Measurements from ENCODE around the gene ANKRD7.

Gene ANKRD7

DNA sequence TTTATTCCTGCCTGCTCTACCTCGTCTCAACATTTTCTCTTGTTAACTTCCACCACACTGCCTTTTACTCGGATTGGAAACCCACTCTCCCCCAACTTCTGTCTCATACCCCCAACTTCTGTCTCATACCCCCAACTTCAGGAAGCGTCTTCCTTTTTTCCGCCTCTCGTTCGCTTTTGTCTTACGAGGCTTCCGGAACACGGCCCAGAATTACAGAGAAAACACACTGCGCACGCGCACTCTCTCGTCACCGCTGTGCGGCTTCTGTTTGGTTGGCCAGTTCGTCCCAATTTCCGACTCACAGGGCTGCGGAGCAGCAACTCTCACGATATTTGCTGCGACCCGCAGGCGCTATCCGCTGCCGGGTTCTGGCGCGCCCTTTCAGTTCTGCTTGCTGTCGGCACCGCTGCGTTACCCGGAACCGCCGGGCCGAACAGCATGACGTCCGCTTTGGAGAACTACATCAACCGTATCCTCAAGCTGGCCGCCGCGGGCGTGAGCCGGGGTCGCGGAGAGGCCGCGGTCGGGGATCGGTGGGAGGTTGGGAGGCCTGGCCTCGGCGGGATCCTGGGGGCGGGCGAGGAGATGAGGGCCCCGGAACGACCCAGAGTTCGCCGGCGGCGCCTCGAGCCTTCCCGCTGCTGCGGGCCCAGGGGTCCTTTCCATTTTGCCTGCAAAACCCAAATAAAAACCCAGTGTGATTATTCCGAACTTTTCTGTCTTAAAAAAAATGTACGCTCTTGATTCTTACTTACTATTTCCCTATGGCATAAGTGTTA is 40.5 kb upstream of the ANKRD7 start, which contains the start of gene LSM8:
Gene LSM8 (plus strand): TSS at position 379 of the 779 bp plus-strand sequence. CDS start 60 bp downstream, at position 439.
- Mint-ChIP-seq H3K4me3 (peak within 1 kb of the TSS; percentile 99), H3K4me1 (peaks cover 35% of the 10 kb centered on the region), H3K36me3 (ENCODE audit: low read depth) (peaks cover 39% of the 10 kb centered on the region), H3K9me3 (no peaks in the 10 kb centered on the region), H3K27ac (peak within 1 kb of the TSS; percentile 100), H3K27me3 (ENCODE audit: low read depth, poor library complexity) (no peaks in the 10 kb centered on the region)
- peak; percentile 95 for DNase-seq
- TF ChIP-seq, protein P1, sequence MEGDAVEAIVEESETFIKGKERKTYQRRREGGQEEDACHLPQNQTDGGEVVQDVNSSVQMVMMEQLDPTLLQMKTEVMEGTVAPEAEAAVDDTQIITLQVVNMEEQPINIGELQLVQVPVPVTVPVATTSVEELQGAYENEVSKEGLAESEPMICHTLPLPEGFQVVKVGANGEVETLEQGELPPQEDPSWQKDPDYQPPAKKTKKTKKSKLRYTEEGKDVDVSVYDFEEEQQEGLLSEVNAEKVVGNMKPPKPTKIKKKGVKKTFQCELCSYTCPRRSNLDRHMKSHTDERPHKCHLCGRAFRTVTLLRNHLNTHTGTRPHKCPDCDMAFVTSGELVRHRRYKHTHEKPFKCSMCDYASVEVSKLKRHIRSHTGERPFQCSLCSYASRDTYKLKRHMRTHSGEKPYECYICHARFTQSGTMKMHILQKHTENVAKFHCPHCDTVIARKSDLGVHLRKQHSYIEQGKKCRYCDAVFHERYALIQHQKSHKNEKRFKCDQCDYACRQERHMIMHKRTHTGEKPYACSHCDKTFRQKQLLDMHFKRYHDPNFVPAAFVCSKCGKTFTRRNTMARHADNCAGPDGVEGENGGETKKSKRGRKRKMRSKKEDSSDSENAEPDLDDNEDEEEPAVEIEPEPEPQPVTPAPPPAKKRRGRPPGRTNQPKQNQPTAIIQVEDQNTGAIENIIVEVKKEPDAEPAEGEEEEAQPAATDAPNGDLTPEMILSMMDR (IDR thresholded peaks at IDR 0.05), result no peak

DNA sequence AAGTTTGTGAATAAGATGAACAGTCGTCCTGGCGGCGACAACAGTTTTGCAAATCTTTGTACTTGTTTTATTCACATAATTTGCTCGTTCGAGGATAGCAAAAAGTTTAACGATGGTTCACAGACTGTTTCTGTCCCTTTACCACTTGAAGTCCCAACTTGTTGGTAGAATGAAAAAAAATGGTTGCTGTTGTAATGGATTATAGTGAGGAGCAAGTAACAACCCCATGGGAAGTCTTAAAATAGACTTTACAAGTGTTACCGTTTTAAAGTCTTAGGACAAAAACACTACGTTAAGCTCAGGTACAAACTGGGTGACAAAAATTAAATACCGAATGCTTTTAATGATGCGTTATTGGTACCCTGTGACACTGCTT is 40.0 kb upstream of the ANKRD7 start:
- DNase-seq, result no peak
- H3K27me3 Mint-ChIP-seq (ENCODE audit: low read depth, poor library complexity), result no peaks in the 10 kb centered on the region
- H3K9me3 Mint-ChIP-seq, result no peaks in the 10 kb centered on the region
- peaks cover 42% of the 10 kb centered on the region for H3K36me3 Mint-ChIP-seq (ENCODE audit: low read depth)
- TF ChIP-seq, protein P1 (IDR thresholded peaks at IDR 0.05), result no peak
- peaks cover 35% of the 10 kb centered on the region for H3K4me1 Mint-ChIP-seq
- H3K4me3 Mint-ChIP-seq, result peak overlapping the region; percentile 99
- peak overlapping the region; percentile 100 for H3K27ac Mint-ChIP-seq

DNA sequence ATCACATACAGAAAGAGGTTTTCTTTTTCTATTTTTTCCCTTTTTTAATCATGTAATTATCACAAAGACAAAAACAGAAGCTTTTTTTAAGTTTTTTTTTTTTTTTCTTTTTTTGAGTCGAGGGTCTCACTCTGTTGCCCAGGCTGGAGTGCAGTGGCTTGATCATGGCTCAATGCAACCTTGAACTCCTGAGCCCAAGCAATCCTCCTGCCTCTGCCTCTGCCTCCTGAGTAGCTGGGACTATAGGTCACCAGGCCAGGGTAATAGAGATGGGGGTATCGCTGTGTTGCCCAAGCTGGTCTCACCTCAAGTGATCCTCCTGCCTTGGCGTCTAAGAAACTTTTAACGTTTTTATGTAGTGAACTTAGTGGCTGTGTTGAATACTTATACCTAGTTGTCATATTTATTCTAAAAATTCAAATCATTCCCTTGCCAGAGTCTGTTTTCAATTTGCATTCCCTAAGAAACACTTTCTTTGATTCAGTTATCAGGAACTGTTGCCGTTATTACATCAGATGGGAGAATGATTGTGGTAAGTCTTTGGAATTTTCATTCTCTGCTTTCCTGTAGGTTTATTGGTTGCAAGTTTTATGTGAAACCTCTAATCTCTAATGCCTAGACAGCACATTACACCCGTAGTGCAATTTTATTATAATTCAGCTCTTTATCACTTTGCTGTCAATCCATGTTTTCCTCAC is 39.2 kb upstream of the ANKRD7 start:
- peaks cover 35% of the 10 kb centered on the region for H3K4me1 Mint-ChIP-seq
- DNase-seq, result no peak
- H3K27ac Mint-ChIP-seq, result peak overlapping the region; percentile 59
- no peaks in the 10 kb centered on the region for H3K27me3 Mint-ChIP-seq (ENCODE audit: low read depth, poor library complexity)
- no peaks in the 10 kb centered on the region for H3K9me3 Mint-ChIP-seq
- H3K36me3 Mint-ChIP-seq (ENCODE audit: low read depth), result peaks cover 49% of the 10 kb centered on the region
- TF ChIP-seq, protein P1 (IDR thresholded peaks at IDR 0.05), result no peak
- H3K4me3 Mint-ChIP-seq, result peak overlapping the region; percentile 99

DNA sequence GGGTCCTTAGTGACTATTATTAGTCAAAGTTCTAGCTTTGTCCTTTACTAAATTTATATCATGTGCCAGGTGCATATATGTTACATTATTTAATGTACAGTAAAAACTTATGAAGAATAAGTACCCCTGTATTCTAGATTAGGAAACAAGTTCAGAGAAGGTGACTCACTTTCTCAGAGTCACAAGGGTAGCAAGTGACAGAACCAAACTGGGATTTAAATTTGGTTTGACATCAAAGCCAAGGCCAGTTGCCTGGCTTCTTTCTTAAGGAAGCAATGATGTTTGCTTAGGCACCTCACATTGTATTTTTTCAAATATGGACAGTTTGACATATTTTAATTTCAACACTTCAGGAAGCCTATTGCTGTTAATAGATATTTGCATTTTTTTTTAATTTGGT is 38.0 kb upstream of the ANKRD7 start:
- H3K4me3 Mint-ChIP-seq, result peak overlapping the region; percentile 99
- H3K27ac Mint-ChIP-seq, result no peak overlapping the region
- DNase-seq, result no peak
- TF ChIP-seq, protein P1 (IDR thresholded peaks at IDR 0.05), result no peak
- no peaks in the 10 kb centered on the region for H3K9me3 Mint-ChIP-seq
- H3K27me3 Mint-ChIP-seq (ENCODE audit: low read depth, poor library complexity), result no peaks in the 10 kb centered on the region
- H3K36me3 Mint-ChIP-seq (ENCODE audit: low read depth), result peaks cover 51% of the 10 kb centered on the region
- peaks cover 35% of the 10 kb centered on the region for H3K4me1 Mint-ChIP-seq

DNA sequence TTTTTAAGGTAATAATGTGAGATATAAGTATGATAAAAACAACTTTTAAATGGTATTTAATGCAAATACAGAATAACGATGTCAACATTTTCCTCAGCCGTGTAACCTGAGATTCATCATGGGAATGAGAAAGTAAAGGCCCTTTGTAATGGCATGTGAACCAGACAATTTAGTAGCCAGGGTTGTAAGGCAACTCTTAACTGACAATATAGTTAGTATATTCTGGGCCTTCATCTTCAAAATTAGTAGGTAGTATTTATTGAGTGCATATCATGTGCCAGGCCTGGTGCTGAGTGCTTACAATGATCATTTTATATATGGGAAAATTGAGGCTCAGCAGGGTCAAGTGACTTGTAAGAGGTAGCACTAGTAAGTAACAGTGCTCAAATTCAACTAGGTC is 29.9 kb upstream of the ANKRD7 start:
- Mint-ChIP-seq H3K27ac (peak overlapping the region; percentile 42), H3K4me3 (no peak overlapping the region), H3K36me3 (ENCODE audit: low read depth) (peaks cover 19% of the 10 kb centered on the region), H3K4me1 (no peaks in the 10 kb centered on the region), H3K27me3 (ENCODE audit: low read depth, poor library complexity) (no peaks in the 10 kb centered on the region), H3K9me3 (no peaks in the 10 kb centered on the region)
- no peak for DNase-seq
- TF ChIP-seq, protein P1 (IDR thresholded peaks at IDR 0.05), result no peak
